Transverse colon (tissue), 4 donors: ENCODE data around the gene TUNAR. TPM values are rescaled to one million over a fixed set of nuclear protein-coding genes. Genes with fewer than 3 reads are reported as not detected.

Experiments used
- DNase-seq: peaks from one replicate; pipeline ENCODE4 v3.0.0-alpha.2; 2019
- H3K27ac ChIP-seq, 4 donors: fragments of 200-600 bp; sonication (generic); 2 replicates each; pipeline ENCODE4 v1.5.1; 2016 to 2018; ENCODE audit warnings: inconsistent platforms in 4 of 4
- H3K27me3 ChIP-seq: fragments of 200-600 bp; sonication (generic); 2 replicates; pipeline ENCODE4 v1.5.1; 2017; ENCODE audit warnings: inconsistent platforms
- H3K36me3 ChIP-seq, 4 donors: fragments of 200-600 bp; sonication (generic); 2 replicates each; pipeline ENCODE4 v1.5.1; 2017 to 2019; ENCODE audit warnings: inconsistent platforms in 4 of 4
- H3K4me1 ChIP-seq, 4 donors: fragments of 200-600 bp; sonication (generic); 2 replicates each; pipeline ENCODE4 v1.5.1; 2017 to 2020; ENCODE audit warnings: inconsistent platforms in 4 of 4
- H3K4me3 ChIP-seq, 4 donors: fragments of 200-600 bp; sonication (generic); 1 replicate in 1 of 4; 2 replicates in 3 of 4; pipeline versions ENCODE4 v1.5.1 to v1.6.1; 2017 to 2019; ENCODE audit warnings: inconsistent platforms in 4 of 4
- H3K9me3 ChIP-seq, 2 donors: fragments of 200-600 bp; sonication (generic); 2 replicates each; pipeline ENCODE4 v1.5.1; 2017 to 2019; ENCODE audit warnings: inconsistent platforms in 2 of 2
- EP300 ChIP-seq: sonication (generic); formaldehyde crosslinking; IDR thresholded peaks from one replicate; pipeline ENCODE4 v1.6.1; 2017; ENCODE audit warnings: antibody characterized with exemption, low read depth
- POLR2A ChIP-seq: fragments of 450-650 bp; IDR thresholded peaks from one replicate; pipeline ENCODE4 v1.6.1; 2016; ENCODE audit warnings: antibody characterized with exemption, mild to moderate bottlenecking, moderate library complexity
- POLR2AphosphoS5 ChIP-seq, 3 donors: sonication (generic); formaldehyde crosslinking; IDR thresholded peaks; one replicate each; pipeline ENCODE4 v1.6.1; 2016; ENCODE audit warnings: antibody characterized with exemption in 3 of 3
- WGBS, 2 donors: methylation state at CpG; one replicate each; pipeline ENCODE4 v1.1.5; 2018; ENCODE audit warnings: low coverage in 1 of 2; 5-methylcytosine and 5-hydroxymethylcytosine counted together
- in situ Hi-C, 4 donors: fragments of 200-750 bp; cut with MboI; loops; one replicate each; pipeline versions ENCODE4 v1.15.0 to v1.15.1; 2017; ENCODE audit warnings: low sequenced_read_pairs in 3 of 4, low pct_ligation_motif_present in 1 of 4, low pct_unique_long_range_greater_than_20kb in 1 of 4
- intact Hi-C: fragments of 100-400 bp; cut with DNase I; formaldehyde crosslinking; loops from one replicate; pipeline ENCODE4 v1.15.1; 2023; ENCODE audit warnings: low total_unique reads
- total RNA-seq, 4 donors: library from RNA; depleted of rRNA; stranded (reverse); fragments of >200 nt; gene quantifications; one replicate each; pipeline ENCODE4 v1.1.0, GENCODE V29; 2016
- TF ChIP-seq, protein P1 (sequence below), 5 experiments: fragments of 200-600 bp in 3 of 5; fragments of 450-650 bp in 2 of 5; sonication (generic) in 3 of 5; IDR thresholded peaks; 1 replicate in 2 of 5; 2 replicates in 3 of 5; pipeline ENCODE4 v1.5.1; 2016 to 2017; ENCODE audit warnings: antibody characterized with exemption in 5 of 5, inconsistent platforms in 3 of 5, mild to moderate bottlenecking in 2 of 5, moderate library complexity in 1 of 5

The TUNAR gene
- total RNA-seq, 4 donors from 2014 or later = not detected

DNA sequence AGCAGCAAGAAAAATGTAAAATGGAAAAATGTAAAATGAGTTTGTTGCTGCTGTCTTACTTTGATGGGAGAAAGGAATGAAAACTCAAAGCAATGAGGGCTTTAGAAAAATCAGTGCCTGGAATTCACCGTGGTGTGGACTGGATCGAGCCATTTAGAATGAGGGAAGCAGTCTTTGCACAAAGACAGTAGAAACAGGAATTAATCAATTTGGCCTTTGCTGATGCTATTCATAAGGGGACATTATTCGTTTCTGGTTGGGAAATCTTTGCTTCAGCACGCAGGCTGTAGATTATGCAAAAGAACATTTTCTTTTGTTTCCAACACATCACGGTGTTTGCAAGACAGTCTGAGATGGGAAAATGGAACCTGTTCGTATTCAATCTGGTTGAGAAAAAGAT is 6.9 kb upstream of the TUNAR start:
- H3K4me1 ChIP-seq = no peaks in the 10 kb centered on the region
- no peak overlapping the region for H3K4me3 ChIP-seq
- DNase-seq = no peak
- H3K27me3 ChIP-seq = peaks cover 19% of the 10 kb centered on the region
- no peaks in the 10 kb centered on the region for H3K9me3 ChIP-seq
- no peaks in the 10 kb centered on the region for H3K36me3 ChIP-seq
- intact Hi-C loops = no loop called here
- in situ Hi-C loops = no loop called here
- TF ChIP-seq POLR2AphosphoS5 (IDR thresholded peaks at IDR 0.05) (no peak), EP300 (no peak), POLR2A (no peak)
- TF ChIP-seq, protein P1, sequence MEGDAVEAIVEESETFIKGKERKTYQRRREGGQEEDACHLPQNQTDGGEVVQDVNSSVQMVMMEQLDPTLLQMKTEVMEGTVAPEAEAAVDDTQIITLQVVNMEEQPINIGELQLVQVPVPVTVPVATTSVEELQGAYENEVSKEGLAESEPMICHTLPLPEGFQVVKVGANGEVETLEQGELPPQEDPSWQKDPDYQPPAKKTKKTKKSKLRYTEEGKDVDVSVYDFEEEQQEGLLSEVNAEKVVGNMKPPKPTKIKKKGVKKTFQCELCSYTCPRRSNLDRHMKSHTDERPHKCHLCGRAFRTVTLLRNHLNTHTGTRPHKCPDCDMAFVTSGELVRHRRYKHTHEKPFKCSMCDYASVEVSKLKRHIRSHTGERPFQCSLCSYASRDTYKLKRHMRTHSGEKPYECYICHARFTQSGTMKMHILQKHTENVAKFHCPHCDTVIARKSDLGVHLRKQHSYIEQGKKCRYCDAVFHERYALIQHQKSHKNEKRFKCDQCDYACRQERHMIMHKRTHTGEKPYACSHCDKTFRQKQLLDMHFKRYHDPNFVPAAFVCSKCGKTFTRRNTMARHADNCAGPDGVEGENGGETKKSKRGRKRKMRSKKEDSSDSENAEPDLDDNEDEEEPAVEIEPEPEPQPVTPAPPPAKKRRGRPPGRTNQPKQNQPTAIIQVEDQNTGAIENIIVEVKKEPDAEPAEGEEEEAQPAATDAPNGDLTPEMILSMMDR (IDR thresholded peaks at IDR 0.05) = no peak
- no peak overlapping the region for H3K27ac ChIP-seq
- WGBS, 2 donors = 67 to 78% methylated on average over 6 of the region's 6 CpGs

DNA sequence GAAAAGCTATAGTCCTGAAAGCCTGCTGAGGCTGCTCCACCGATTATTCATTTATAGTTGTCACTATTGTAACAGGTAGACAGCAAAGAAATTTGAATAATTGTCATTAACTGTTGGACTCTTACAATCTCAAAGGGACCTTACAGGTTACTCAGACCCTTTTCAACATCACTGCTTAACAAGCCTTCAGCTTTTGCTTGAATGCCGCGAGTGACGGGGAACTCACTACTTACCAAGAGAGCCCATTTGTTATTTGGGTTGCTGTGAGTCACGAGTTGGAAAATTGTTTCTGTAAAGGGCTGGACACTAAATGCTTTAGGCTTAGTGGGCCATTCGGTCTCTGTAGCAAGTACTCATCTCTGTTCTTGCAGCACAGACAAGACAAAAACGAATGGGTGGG is 5.9 kb upstream of the TUNAR start:
- Histone ChIP-seq H3K4me3 (no peak overlapping the region), H3K27ac (no peak overlapping the region), H3K4me1 (no peaks in the 10 kb centered on the region), H3K36me3 (no peaks in the 10 kb centered on the region), H3K9me3 (no peaks in the 10 kb centered on the region), H3K27me3 (peaks cover 29% of the 10 kb centered on the region)
- intact Hi-C loops (no loop called here), in situ Hi-C loops (no loop called here)
- 80 to 89% methylated on average over 6 to 7 of the region's 7 CpGs for WGBS, 2 donors
- TF ChIP-seq, protein P1 (IDR thresholded peaks at IDR 0.05) = no peak
- TF ChIP-seq EP300 = no peak
- TF ChIP-seq POLR2AphosphoS5 (IDR thresholded peaks at IDR 0.05) = no peak
- no peak for TF ChIP-seq POLR2A
- DNase-seq = no peak

GRCh38 chr14:95871531-95871930 is 5.1 kb upstream of the TUNAR start:
- H3K27ac ChIP-seq = no peak overlapping the region
- H3K4me1 ChIP-seq = peaks cover 0 to 7% (median 3%) of the 10 kb centered on the region in 4 donors
- H3K27me3 ChIP-seq = peaks cover 37% of the 10 kb centered on the region
- no peak for DNase-seq
- in situ Hi-C loops (no loop called here), intact Hi-C loops (no loop called here)
- H3K36me3 ChIP-seq = no peaks in the 10 kb centered on the region
- TF ChIP-seq POLR2AphosphoS5 (IDR thresholded peaks at IDR 0.05) (no peak), EP300 (no peak), POLR2A (no peak)
- TF ChIP-seq, protein P1 (IDR thresholded peaks at IDR 0.05) = no peak
- no peaks in the 10 kb centered on the region for H3K9me3 ChIP-seq
- H3K4me3 ChIP-seq = no peak overlapping the region
- 50 to 52% methylated on average over 3 to 4 of the region's 4 CpGs for WGBS, 2 donors

- intact Hi-C loops = no loop called here
- H3K4me3 ChIP-seq = no peak overlapping the region
- peaks cover 49% of the 10 kb centered on the region for H3K27me3 ChIP-seq
- TF ChIP-seq POLR2AphosphoS5 (IDR thresholded peaks at IDR 0.05) (no peak), EP300 (no peak), POLR2A (no peak)
- TF ChIP-seq, protein P1 (IDR thresholded peaks at IDR 0.05) = no peak
- no peaks in the 10 kb centered on the region for H3K36me3 ChIP-seq
- no peak overlapping the region for H3K27ac ChIP-seq
- 64% methylated on average over 3 of the region's 3 CpGs; no CpG with 5 or more reads in 1 of the 2 donors for WGBS, 2 donors
- no peak for DNase-seq
- H3K9me3 ChIP-seq = no peaks in the 10 kb centered on the region
- peaks cover 0 to 14% (median 5%) of the 10 kb centered on the region in 4 donors for H3K4me1 ChIP-seq
- in situ Hi-C loops = no loop called here
Observed at GRCh38 chr14:95872777-95873176, 3.9 kb upstream of the TUNAR start.
